ENCODE data around the gene SSUH2.
"Not testable (repeated sequence)": the region's sequence is repeated elsewhere in the genome, so short reads cannot be mapped to it uniquely, and the experiment has no call there.

Gene SSUH2

GRCh38 chr3:8658306-8659212 is 14.0 kb upstream of the SSUH2 start:
- DNase-seq, result no peak

GRCh38 chr3:8657804-8658305 is 13.3 kb upstream of the SSUH2 start:
- no peak for DNase-seq

- DNase-seq, result no peak
Measured at GRCh38 chr3:8656240-8656639, 11.6 kb upstream of the SSUH2 start.

- no peak for DNase-seq
Measured at GRCh38 chr3:8655387-8655835, 10.8 kb upstream of the SSUH2 start.

- DNase-seq, result not testable (repeated sequence)
Measured at GRCh38 chr3:8654572-8655329, 10.2 kb upstream of the SSUH2 start.

- no peak for DNase-seq
Measured at GRCh38 chr3:8653800-8654408, 9.3 kb upstream of the SSUH2 start.

GRCh38 chr3:8652324-8652987 is 7.9 kb upstream of the SSUH2 start:
- no peak for DNase-seq

- no peak for DNase-seq
Measured at GRCh38 chr3:8651418-8652323, 7.1 kb upstream of the SSUH2 start.

- no peak for DNase-seq
Measured at GRCh38 chr3:8650583-8651416, 6.2 kb upstream of the SSUH2 start.

GRCh38 chr3:8649757-8650156 is 5.2 kb upstream of the SSUH2 start:
- no peak for DNase-seq

GRCh38 chr3:8648909-8649741 is 4.5 kb upstream of the SSUH2 start:
- DNase-seq, result no peak

GRCh38 chr3:8647137-8647985 is 2.8 kb upstream of the SSUH2 start:
- no peak for DNase-seq

- no peak for DNase-seq
Measured at GRCh38 chr3:8646313-8646938, 1.8 kb upstream of the SSUH2 start.

- no peak for DNase-seq
Measured at GRCh38 chr3:8645712-8646111, 1.1 kb upstream of the SSUH2 start.

GRCh38 chr3:8643693-8644365 is 769 bp downstream of the SSUH2 start:
- DNase-seq, result no peak

GRCh38 chr3:8642001-8642400 is 2.6 kb downstream of the SSUH2 start:
- no peak for DNase-seq

- DNase-seq, result no peak
Measured at GRCh38 chr3:8641472-8641871, 3.1 kb downstream of the SSUH2 start.

- no peak for DNase-seq
Measured at GRCh38 chr3:8640223-8640622, 4.4 kb downstream of the SSUH2 start.

Measured in stimulated activated CD4-positive, alpha-beta T cell treated with anti-CD3 and anti-CD28 coated beads, Interleukin-1b, Interleukin-23, amount 100 ng/mL, for 48 hours (primary cell).